GM12878 (cell line): ENCODE data around the gene PLK1.

Source experiments
- CHD4 ChIP-seq: fragments of 200-600 bp; sonication (generic); IDR thresholded peaks from 2 replicates; pipeline ENCODE4 v1.6.1; 2016; ENCODE audit warnings: mild to moderate bottlenecking
- CTCF ChIP-seq, 3 experiments: IDR thresholded peaks in 2 of 3; conservative IDR thresholded peaks in 1 of 3; 2 replicates each; pipeline ENCODE4 v1.5.1; 2011; ENCODE audit warnings: low read depth in 3 of 3, low read length in 3 of 3, mild to moderate bottlenecking in 3 of 3, control low read depth in 2 of 3, moderate library complexity in 2 of 3, inconsistent platforms in 1 of 3, mixed read lengths in 1 of 3; ENCODE audit not compliant: control insufficient read depth in 2 of 3, insufficient read depth in 1 of 3; ENCODE audit errors: extremely low read depth in 1 of 3
- EZH2 ChIP-seq: IDR thresholded peaks from 2 replicates; pipeline ENCODE4 v1.6.1; 2012; ENCODE audit warnings: low read depth, mild to moderate bottlenecking, control low read depth, inconsistent platforms, low read length, borderline replicate concordance; ENCODE audit not compliant: control insufficient read depth
- JUND ChIP-seq: IDR thresholded peaks from 2 replicates; pipeline ENCODE4 v1.6.1; 2012; ENCODE audit warnings: low read depth, mild to moderate bottlenecking, low read length, improper control_type of control experiment, moderate library complexity
- NFYB ChIP-seq: IDR thresholded peaks from 2 replicates; pipeline ENCODE4 v1.6.1; 2011; ENCODE audit warnings: low read depth, mild to moderate bottlenecking, low read length, improper control_type of control experiment, moderate library complexity; ENCODE audit not compliant: insufficient read depth
- RCOR1 ChIP-seq: conservative IDR thresholded peaks from 2 replicates; pipeline ENCODE4 v1.6.1; 2012; ENCODE audit warnings: low read depth, low read length, improper control_type of control experiment
- SUPT20H ChIP-seq: IDR thresholded peaks from 2 replicates; pipeline ENCODE4 v1.6.1; 2011; ENCODE audit warnings: low read depth, mild to moderate bottlenecking, low read length, moderate library complexity, borderline replicate concordance; ENCODE audit not compliant: control insufficient read depth
- TF ChIP-seq, protein P1 (sequence below): IDR thresholded peaks from 2 replicates; pipeline ENCODE4 v1.6.1; 2011; ENCODE audit warnings: mild to moderate bottlenecking, low read depth, low read length, moderate library complexity; ENCODE audit not compliant: insufficient replicate concordance

DNA sequence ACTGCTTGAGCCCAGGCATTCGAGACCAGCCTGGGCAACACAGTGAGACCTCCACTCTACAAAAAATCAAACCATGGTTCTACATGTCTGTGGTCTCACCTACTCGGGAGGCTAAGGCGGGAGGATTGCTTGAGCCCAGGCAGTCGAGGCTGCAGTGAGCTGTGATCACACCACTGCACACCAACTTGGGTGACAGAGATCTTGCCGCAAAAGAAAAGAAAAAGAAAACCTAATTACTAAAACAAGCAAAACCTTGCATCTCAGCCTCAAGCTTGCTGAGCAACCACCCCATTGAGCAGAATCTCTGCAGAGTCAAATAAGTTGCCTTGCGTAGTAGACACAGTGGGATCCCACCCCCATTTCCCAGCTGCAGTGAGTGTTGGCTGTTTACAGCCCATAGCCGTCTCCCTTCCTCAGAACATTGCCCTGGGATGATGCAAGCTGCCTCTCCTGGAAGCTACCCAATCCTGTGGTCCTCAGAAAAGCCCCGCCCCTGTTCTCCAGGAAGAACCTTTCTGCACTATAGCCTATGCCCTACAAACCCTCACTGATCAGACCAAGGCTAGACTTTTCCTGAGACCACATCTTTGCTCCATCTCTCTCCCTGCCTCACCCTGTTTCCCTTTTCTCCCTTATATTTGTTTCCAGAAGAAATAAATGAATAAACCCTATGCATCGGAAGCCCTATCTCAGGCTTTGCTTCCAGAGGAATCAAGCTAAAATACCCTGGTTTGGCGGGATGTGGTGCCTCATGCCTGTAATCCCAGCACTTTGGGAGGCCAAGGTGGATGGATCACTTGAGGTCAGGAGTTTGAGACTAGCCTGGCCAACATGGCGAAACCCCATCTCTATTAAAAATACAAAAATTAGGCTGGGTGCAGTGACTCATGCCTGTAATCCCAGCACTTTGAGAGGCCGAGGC is 51.1 kb downstream of the PLK1 start:
- no peak for TF ChIP-seq EZH2
- no peak for TF ChIP-seq SUPT20H
- no peak for TF ChIP-seq CTCF (IDR thresholded peaks at IDR 0.05 in 2 of 3, conservative IDR thresholded peaks at IDR 0.05 in 1 of 3; ENCODE audit: control insufficient read depth in 2 of 3, extremely low read depth in 1 of 3, insufficient read depth in 1 of 3, low read depth in 3 of 3, low read length in 3 of 3)
- TF ChIP-seq CHD4, result no peak
- no peak for TF ChIP-seq JUND
- TF ChIP-seq, protein P1, sequence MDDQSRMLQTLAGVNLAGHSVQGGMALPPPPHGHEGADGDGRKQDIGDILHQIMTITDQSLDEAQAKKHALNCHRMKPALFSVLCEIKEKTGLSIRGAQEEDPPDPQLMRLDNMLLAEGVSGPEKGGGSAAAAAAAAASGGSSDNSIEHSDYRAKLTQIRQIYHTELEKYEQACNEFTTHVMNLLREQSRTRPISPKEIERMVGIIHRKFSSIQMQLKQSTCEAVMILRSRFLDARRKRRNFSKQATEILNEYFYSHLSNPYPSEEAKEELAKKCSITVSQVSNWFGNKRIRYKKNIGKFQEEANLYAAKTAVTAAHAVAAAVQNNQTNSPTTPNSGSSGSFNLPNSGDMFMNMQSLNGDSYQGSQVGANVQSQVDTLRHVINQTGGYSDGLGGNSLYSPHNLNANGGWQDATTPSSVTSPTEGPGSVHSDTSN, result no peak
- TF ChIP-seq NFYB, result no peak
- TF ChIP-seq RCOR1, result no peak
